HepG2 (cell line): Measurements from ENCODE around the gene PCYT2. TPM values are rescaled to one million over a fixed set of nuclear protein-coding genes. Genes with fewer than 3 reads are reported as not detected.

ENCODE experiments used
- CEBPG ChIP-seq: IDR thresholded peaks from 2 replicates; pipeline ENCODE4 v1.6.1; 2016
- FOSL2 ChIP-seq: sonication (generic); formaldehyde crosslinking; IDR thresholded peaks from 2 replicates; pipeline ENCODE4 v1.4.0; 2020; ENCODE audit warnings: missing genetic modification reagents
- MEIS1 ChIP-seq: sonication (generic); formaldehyde crosslinking; IDR thresholded peaks from 2 replicates; pipeline ENCODE4 v1.9.0; 2021; ENCODE audit warnings: mild to moderate bottlenecking, missing genetic modification reagents, moderate library complexity, borderline replicate concordance
- MTA1 ChIP-seq: sonication (generic); formaldehyde crosslinking; IDR thresholded peaks from 2 replicates; pipeline ENCODE4 v1.4.0; 2020; ENCODE audit warnings: missing genetic modification reagents, mild to moderate bottlenecking, borderline replicate concordance
- THAP11 ChIP-seq: IDR thresholded peaks from 2 replicates; pipeline ENCODE4 v1.6.1; 2016; ENCODE audit warnings: missing biosample characterization, missing genetic modification reagents
- TOPORS ChIP-seq: sonication (generic); formaldehyde crosslinking; IDR thresholded peaks from 2 replicates; pipeline ENCODE4 v1.8.0; 2023; ENCODE audit warnings: mild to moderate bottlenecking, missing genetic modification reagents
- ZNF225 ChIP-seq: sonication (generic); formaldehyde crosslinking; IDR thresholded peaks from 2 replicates; pipeline ENCODE4 v1.4.0; 2020; ENCODE audit warnings: mild to moderate bottlenecking, missing genetic modification reagents
- ZNF619 ChIP-seq: sonication (generic); formaldehyde crosslinking; IDR thresholded peaks from 2 replicates; pipeline ENCODE4 v1.4.0; 2020; ENCODE audit warnings: mild to moderate bottlenecking, missing genetic modification reagents
- ZNF776 ChIP-seq: sonication (generic); formaldehyde crosslinking; IDR thresholded peaks from 2 replicates; pipeline ENCODE4 v1.4.0; 2020; ENCODE audit warnings: mild to moderate bottlenecking, missing genetic modification reagents
- polyA plus RNA-seq, 8 experiments: library from polyadenylated mRNA; depleted of rRNA in 3 of 8; stranded (reverse) in 7 of 8; unstranded in 1 of 8; fragments of >200 nt; fragmentation: Illumina TruSeq in 4 of 8; extraction: Trizol in 4 of 8; gene quantifications; 2 replicates each; pipeline versions ENCODE4 v1.2.1 to v1.2.3, GENCODE V29; 2011 to 2016; ENCODE audit warnings: low read depth in 4 of 8, missing spikeins in 1 of 8, mixed read lengths in 1 of 8; ENCODE audit not compliant: insufficient read depth in 1 of 8
- total RNA-seq, 5 experiments: library from RNA; depleted of rRNA; stranded (reverse); fragments of >200 nt; fragmentation: Illumina TruSeq; extraction: Trizol; gene quantifications; 2 replicates each; pipeline ENCODE4 v1.2.3, GENCODE V29; 2016; ENCODE audit warnings: low read depth in 1 of 5
- TF ChIP-seq, protein P1 (sequence below), 2 experiments: sonication (generic) in 1 of 2; formaldehyde crosslinking in 1 of 2; IDR thresholded peaks; 2 replicates each; pipeline versions ENCODE4 v1.5.1 to v1.6.1; 2011 to 2020; ENCODE audit warnings: borderline replicate concordance in 1 of 2, low read depth in 1 of 2, low read length in 1 of 2, mild to moderate bottlenecking in 1 of 2, missing genetic modification reagents in 1 of 2, moderate library complexity in 1 of 2
- TF ChIP-seq, protein P2 (sequence below): sonication (generic); formaldehyde crosslinking; conservative IDR thresholded peaks from 2 replicates; pipeline ENCODE4 v1.5.0; 2020; ENCODE audit warnings: missing genetic modification reagents
- TF ChIP-seq, protein P3 (sequence below): sonication (generic); formaldehyde crosslinking; IDR thresholded peaks from 2 replicates; pipeline ENCODE4 v1.5.1; 2020; ENCODE audit warnings: missing genetic modification reagents, mild to moderate bottlenecking, borderline replicate concordance
- TF ChIP-seq, protein P4 (sequence below): IDR thresholded peaks from 2 replicates; pipeline ENCODE4 v1.6.1; 2016; ENCODE audit warnings: mild to moderate bottlenecking
- TF ChIP-seq, protein P5 (sequence below): sonication (generic); formaldehyde crosslinking; IDR thresholded peaks from 2 replicates; pipeline ENCODE4 v1.5.0; 2020; ENCODE audit warnings: mild to moderate bottlenecking, missing genetic modification reagents
- TF ChIP-seq, protein P6 (sequence below): sonication (generic); formaldehyde crosslinking; IDR thresholded peaks from 2 replicates; pipeline ENCODE4 v1.9.0; 2022; ENCODE audit warnings: missing genetic modification reagents, mild to moderate bottlenecking, borderline replicate concordance

The PCYT2 gene
- total and polyA plus RNA-seq, 2 of the 13 experiments (the other 11 are each of a cell fraction or from before 2014, with no cell fraction given), result 147 to 297 TPM

DNA sequence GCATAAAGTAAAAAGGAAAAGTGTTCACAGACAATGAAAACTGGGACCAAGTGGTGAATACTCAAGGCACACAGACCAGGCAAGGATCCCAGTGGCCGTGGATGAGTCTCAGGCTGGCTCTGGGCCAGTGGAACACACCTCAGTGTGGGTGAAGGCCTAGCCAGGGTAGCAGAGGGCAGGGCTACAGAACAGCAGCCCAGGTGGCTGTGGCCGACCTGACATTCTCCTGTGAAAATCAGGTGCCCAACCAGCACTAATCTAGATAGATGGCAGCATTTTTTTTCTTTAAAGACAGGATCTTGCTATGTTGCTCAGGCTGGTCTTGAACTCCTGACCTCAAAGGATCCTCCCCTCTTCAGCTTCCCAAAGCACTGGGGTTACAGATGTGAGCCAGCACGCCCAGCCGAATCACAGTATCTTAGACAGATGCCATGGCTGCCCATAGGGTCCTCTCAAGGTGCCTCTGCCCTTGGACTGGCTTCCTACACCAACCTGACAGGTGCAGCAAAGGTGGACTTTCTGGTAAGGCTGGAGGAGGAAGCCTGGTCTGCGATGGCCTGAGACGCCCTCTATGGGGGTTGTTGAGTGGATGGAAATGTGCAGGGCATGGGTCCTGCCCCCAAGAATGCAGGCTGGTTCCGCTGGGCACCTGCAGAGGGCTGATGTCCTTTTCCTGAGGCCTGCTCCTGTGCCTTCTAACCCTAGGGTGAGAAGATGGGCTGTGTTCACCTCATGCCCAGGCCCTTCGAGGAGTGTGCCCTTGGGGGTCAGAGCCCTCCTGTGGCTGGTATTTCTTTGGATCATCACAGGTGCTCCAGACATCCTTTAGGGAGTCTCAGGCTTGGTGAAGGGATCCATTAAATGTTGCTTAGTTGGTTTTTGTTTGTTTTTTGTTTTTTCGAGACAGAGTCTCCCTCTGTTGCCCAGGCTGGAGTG is 47.1 kb downstream of the PCYT2 start (continued):
- TF ChIP-seq MTA1 (CRISPR knock-in tag) (no peak), THAP11 (no peak), ZNF776 (CRISPR knock-in tag) (no peak), TOPORS (CRISPR knock-in tag) (no peak), CEBPG (CRISPR knock-in tag) (no peak), ZNF225 (CRISPR knock-in tag) (no peak), MEIS1 (CRISPR knock-in tag) (no peak), ZNF619 (no peak), FOSL2 (CRISPR knock-in tag) (no peak)
- TF ChIP-seq, protein P1, sequence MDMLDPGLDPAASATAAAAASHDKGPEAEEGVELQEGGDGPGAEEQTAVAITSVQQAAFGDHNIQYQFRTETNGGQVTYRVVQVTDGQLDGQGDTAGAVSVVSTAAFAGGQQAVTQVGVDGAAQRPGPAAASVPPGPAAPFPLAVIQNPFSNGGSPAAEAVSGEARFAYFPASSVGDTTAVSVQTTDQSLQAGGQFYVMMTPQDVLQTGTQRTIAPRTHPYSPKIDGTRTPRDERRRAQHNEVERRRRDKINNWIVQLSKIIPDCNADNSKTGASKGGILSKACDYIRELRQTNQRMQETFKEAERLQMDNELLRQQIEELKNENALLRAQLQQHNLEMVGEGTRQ (IDR thresholded peaks at IDR 0.05; ENCODE audit: low read depth, low read length), result no peak
- TF ChIP-seq, protein P1 (CRISPR knock-in tag; IDR thresholded peaks at IDR 0.05; ENCODE audit: borderline replicate concordance), result no peak
- TF ChIP-seq, protein P2, sequence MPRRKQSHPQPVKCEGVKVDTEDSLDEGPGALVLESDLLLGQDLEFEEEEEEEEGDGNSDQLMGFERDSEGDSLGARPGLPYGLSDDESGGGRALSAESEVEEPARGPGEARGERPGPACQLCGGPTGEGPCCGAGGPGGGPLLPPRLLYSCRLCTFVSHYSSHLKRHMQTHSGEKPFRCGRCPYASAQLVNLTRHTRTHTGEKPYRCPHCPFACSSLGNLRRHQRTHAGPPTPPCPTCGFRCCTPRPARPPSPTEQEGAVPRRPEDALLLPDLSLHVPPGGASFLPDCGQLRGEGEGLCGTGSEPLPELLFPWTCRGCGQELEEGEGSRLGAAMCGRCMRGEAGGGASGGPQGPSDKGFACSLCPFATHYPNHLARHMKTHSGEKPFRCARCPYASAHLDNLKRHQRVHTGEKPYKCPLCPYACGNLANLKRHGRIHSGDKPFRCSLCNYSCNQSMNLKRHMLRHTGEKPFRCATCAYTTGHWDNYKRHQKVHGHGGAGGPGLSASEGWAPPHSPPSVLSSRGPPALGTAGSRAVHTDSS, result no peak
- TF ChIP-seq, protein P3, sequence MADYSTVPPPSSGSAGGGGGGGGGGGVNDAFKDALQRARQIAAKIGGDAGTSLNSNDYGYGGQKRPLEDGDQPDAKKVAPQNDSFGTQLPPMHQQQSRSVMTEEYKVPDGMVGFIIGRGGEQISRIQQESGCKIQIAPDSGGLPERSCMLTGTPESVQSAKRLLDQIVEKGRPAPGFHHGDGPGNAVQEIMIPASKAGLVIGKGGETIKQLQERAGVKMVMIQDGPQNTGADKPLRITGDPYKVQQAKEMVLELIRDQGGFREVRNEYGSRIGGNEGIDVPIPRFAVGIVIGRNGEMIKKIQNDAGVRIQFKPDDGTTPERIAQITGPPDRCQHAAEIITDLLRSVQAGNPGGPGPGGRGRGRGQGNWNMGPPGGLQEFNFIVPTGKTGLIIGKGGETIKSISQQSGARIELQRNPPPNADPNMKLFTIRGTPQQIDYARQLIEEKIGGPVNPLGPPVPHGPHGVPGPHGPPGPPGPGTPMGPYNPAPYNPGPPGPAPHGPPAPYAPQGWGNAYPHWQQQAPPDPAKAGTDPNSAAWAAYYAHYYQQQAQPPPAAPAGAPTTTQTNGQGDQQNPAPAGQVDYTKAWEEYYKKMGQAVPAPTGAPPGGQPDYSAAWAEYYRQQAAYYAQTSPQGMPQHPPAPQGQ (CRISPR knock-in tag), result no peak
- TF ChIP-seq, protein P4, sequence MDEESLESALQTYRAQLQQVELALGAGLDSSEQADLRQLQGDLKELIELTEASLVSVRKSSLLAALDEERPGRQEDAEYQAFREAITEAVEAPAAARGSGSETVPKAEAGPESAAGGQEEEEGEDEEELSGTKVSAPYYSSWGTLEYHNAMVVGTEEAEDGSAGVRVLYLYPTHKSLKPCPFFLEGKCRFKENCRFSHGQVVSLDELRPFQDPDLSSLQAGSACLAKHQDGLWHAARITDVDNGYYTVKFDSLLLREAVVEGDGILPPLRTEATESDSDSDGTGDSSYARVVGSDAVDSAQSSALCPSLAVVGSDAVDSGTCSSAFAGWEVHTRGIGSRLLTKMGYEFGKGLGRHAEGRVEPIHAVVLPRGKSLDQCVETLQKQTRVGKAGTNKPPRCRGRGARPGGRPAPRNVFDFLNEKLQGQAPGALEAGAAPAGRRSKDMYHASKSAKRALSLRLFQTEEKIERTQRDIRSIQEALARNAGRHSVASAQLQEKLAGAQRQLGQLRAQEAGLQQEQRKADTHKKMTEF (CRISPR knock-in tag), result no peak
- TF ChIP-seq, protein P5, sequence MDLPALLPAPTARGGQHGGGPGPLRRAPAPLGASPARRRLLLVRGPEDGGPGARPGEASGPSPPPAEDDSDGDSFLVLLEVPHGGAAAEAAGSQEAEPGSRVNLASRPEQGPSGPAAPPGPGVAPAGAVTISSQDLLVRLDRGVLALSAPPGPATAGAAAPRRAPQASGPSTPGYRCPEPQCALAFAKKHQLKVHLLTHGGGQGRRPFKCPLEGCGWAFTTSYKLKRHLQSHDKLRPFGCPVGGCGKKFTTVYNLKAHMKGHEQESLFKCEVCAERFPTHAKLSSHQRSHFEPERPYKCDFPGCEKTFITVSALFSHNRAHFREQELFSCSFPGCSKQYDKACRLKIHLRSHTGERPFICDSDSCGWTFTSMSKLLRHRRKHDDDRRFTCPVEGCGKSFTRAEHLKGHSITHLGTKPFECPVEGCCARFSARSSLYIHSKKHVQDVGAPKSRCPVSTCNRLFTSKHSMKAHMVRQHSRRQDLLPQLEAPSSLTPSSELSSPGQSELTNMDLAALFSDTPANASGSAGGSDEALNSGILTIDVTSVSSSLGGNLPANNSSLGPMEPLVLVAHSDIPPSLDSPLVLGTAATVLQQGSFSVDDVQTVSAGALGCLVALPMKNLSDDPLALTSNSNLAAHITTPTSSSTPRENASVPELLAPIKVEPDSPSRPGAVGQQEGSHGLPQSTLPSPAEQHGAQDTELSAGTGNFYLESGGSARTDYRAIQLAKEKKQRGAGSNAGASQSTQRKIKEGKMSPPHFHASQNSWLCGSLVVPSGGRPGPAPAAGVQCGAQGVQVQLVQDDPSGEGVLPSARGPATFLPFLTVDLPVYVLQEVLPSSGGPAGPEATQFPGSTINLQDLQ (CRISPR knock-in tag), result no peak
- TF ChIP-seq, protein P6, sequence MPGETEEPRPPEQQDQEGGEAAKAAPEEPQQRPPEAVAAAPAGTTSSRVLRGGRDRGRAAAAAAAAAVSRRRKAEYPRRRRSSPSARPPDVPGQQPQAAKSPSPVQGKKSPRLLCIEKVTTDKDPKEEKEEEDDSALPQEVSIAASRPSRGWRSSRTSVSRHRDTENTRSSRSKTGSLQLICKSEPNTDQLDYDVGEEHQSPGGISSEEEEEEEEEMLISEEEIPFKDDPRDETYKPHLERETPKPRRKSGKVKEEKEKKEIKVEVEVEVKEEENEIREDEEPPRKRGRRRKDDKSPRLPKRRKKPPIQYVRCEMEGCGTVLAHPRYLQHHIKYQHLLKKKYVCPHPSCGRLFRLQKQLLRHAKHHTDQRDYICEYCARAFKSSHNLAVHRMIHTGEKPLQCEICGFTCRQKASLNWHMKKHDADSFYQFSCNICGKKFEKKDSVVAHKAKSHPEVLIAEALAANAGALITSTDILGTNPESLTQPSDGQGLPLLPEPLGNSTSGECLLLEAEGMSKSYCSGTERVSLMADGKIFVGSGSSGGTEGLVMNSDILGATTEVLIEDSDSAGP (CRISPR knock-in tag), result 0 out of 2 replicates have a peak, but pooled peaks have one; percentile 53
